ENCODE data around the gene U2AF1L4. TPM values are rescaled to one million over a fixed set of nuclear protein-coding genes. Genes with fewer than 3 reads are reported as not detected.
A peak's percentile ranks its signal among the peaks of the same experiment; 100 is the strongest.

The U2AF1L4 gene
- total RNA-seq, 4 donors from 2014 or later = 34.8 to 122 (median 44.9) TPM

GRCh38 chr19:35744430-35745327, 539 bp downstream of the U2AF1L4 start:
- 1 to 11% methylated on average over 18 to 38 of the region's 41 CpGs for WGBS, 2 donors (ENCODE audit: low coverage in 1 of 2)
- Histone ChIP-seq H3K9me3 (no peaks in the 10 kb centered on the region), H3K4me1 (peaks cover 24 to 44% (median 39%) of the 10 kb centered on the region in 4 donors), H3K27me3 (no peaks in the 10 kb centered on the region), H3K4me3 (peak overlapping the region; percentile 68 to 98 (median 80)), H3K27ac (peak overlapping the region; percentile 97 to 100 (median 100)), H3K36me3 (no peaks in the 10 kb centered on the region)
- in situ Hi-C loops (cut with MboI; ENCODE audit: low pct_ligation_motif_present in 1 of 4, low pct_unique_long_range_greater_than_20kb in 1 of 4, low sequenced_read_pairs in 3 of 4) (no loop called here), intact Hi-C loops (cut with DNase I; ENCODE audit: low total_unique reads) (loop anchor here (10.0 kb wide), 1 partner anchor 190 kb away; the partner anchor contains the start of gene LRFN3)
- TF ChIP-seq EP300 (IDR thresholded peaks at IDR 0.05; ENCODE audit: low read depth) (no peak), CTCF (IDR thresholded peaks at IDR 0.05) (peak in 3 of 5 experiments; percentile 27 to 41 (median 37)), POLR2AphosphoS5 (IDR thresholded peaks at IDR 0.05) (no peak)
- peak; percentile 97 for DNase-seq

- in situ Hi-C loops (cut with MboI; ENCODE audit: low pct_ligation_motif_present in 1 of 4, low pct_unique_long_range_greater_than_20kb in 1 of 4, low sequenced_read_pairs in 3 of 4) = no loop called here
- H3K27me3 ChIP-seq = no peaks in the 10 kb centered on the region
- DNase-seq = no peak
- H3K27ac ChIP-seq = peak overlapping the region; percentile 97 to 100 (median 100)
- H3K4me3 ChIP-seq = peak overlapping the region in 1 of 4 donors; percentile 77
- intact Hi-C loops (cut with DNase I; ENCODE audit: low total_unique reads) = loop anchor here (10.0 kb wide), 1 partner anchor 191 kb away; the partner anchor contains the start of gene LRFN3
- H3K36me3 ChIP-seq = no peaks in the 10 kb centered on the region
- 92% methylated on average over 19 of the region's 19 CpGs; no CpG with 5 or more reads in 1 of the 2 donors for WGBS, 2 donors (ENCODE audit: low coverage in 1 of 2)
- no peaks in the 10 kb centered on the region for H3K9me3 ChIP-seq
- TF ChIP-seq POLR2AphosphoS5 (IDR thresholded peaks at IDR 0.05) = no peak
- TF ChIP-seq EP300 (IDR thresholded peaks at IDR 0.05; ENCODE audit: low read depth) = no peak
- TF ChIP-seq CTCF (IDR thresholded peaks at IDR 0.05) = no peak
- no peak for TF ChIP-seq POLR2A (IDR thresholded peaks at IDR 0.05)
- H3K4me1 ChIP-seq = peaks cover 18 to 39% (median 33%) of the 10 kb centered on the region in 4 donors
Observed at GRCh38 chr19:35743640-35744429, 1.4 kb downstream of the U2AF1L4 start.

- Histone ChIP-seq H3K27me3 (no peaks in the 10 kb centered on the region), H3K36me3 (peaks cover 0 to 6% (median 0%) of the 10 kb centered on the region in 4 donors), H3K27ac (peak within 1 kb of the TSS; percentile 82 to 97 (median 88)), H3K4me3 (peak within 1 kb of the TSS in 2 of 4 donors; percentile 52 to 63), H3K4me1 (peaks cover 14 to 33% (median 26%) of the 10 kb centered on the region in 4 donors), H3K9me3 (no peaks in the 10 kb centered on the region)
- 83 to 100% methylated on average over 1 to 9 of the region's 9 CpGs for WGBS, 2 donors (ENCODE audit: low coverage in 1 of 2)
- intact Hi-C loops (cut with DNase I; ENCODE audit: low total_unique reads) (loop anchor here (10.0 kb wide), 1 partner anchor 193 kb away; the partner anchor contains the start of gene LRFN3), in situ Hi-C loops (cut with MboI; ENCODE audit: low pct_ligation_motif_present in 1 of 4, low pct_unique_long_range_greater_than_20kb in 1 of 4, low sequenced_read_pairs in 3 of 4) (no loop called here)
- TF ChIP-seq POLR2A (IDR thresholded peaks at IDR 0.05) = peak; percentile 34
- no peak for TF ChIP-seq EP300 (IDR thresholded peaks at IDR 0.05; ENCODE audit: low read depth)
- TF ChIP-seq POLR2AphosphoS5 (IDR thresholded peaks at IDR 0.05) = peak; percentile 42 to 54 (median 47)
- DNase-seq = peak; percentile 67
Observed at GRCh38 chr19:35742121-35742724, 3.0 kb downstream of the U2AF1L4 start, which contains the start of gene IGFLR1. Gene IGFLR1, minus strand, starts transcription at chr19:35742452. Its CDS starts 1,272 bp downstream, at chr19:35741180.

- H3K27me3 ChIP-seq = no peaks in the 10 kb centered on the region
- in situ Hi-C loops (cut with MboI; ENCODE audit: low pct_ligation_motif_present in 1 of 4, low pct_unique_long_range_greater_than_20kb in 1 of 4, low sequenced_read_pairs in 3 of 4) = no loop called here
- H3K9me3 ChIP-seq = no peaks in the 10 kb centered on the region
- WGBS, 2 donors (ENCODE audit: low coverage in 1 of 2) = 0 to 3% methylated on average over 1 to 9 of the region's 12 CpGs
- peak overlapping the region; percentile 82 to 97 (median 88) for H3K27ac ChIP-seq
- intact Hi-C loops (cut with DNase I; ENCODE audit: low total_unique reads) = loop anchor here (10.0 kb wide), 1 partner anchor 194 kb away; the partner anchor contains the start of gene LRFN3
- no peak for DNase-seq
- H3K36me3 ChIP-seq = peaks cover 0 to 7% (median 3%) of the 10 kb centered on the region in 4 donors
- H3K4me3 ChIP-seq = peak overlapping the region; percentile 49 to 63 (median 54)
- H3K4me1 ChIP-seq = peaks cover 11 to 27% (median 20%) of the 10 kb centered on the region in 4 donors
- TF ChIP-seq POLR2AphosphoS5 (IDR thresholded peaks at IDR 0.05) (no peak), CTCF (IDR thresholded peaks at IDR 0.05) (no peak), EP300 (IDR thresholded peaks at IDR 0.05; ENCODE audit: low read depth) (no peak), POLR2A (IDR thresholded peaks at IDR 0.05) (no peak)
Observed at GRCh38 chr19:35741203-35741515, 4.1 kb downstream of the U2AF1L4 start.

All from transverse colon (tissue), 4 donors.